WTC11 (cell line): Measurements from ENCODE around the gene HAGHL. TPM values are rescaled to one million over a fixed set of nuclear protein-coding genes. Genes with fewer than 3 reads are reported as not detected.
A peak's percentile ranks its signal among the peaks of the same experiment; 100 is the strongest.

Experiments used
- CREB1 ChIP-seq: sonication (generic); formaldehyde crosslinking; IDR thresholded peaks from 2 replicates; pipeline ENCODE4 v1.8.0; 2023; ENCODE audit warnings: mild to moderate bottlenecking, missing genetic modification reagents
- ELF4 ChIP-seq: sonication (generic); formaldehyde crosslinking; IDR thresholded peaks from 2 replicates; pipeline ENCODE4 v1.8.1; 2022; ENCODE audit warnings: low read depth, mild to moderate bottlenecking, moderate library complexity, missing genetic modification reagents
- ETV6 ChIP-seq: sonication (generic); formaldehyde crosslinking; IDR thresholded peaks from 2 replicates; pipeline ENCODE4 v1.8.1; 2022; ENCODE audit warnings: mild to moderate bottlenecking, missing genetic modification reagents
- FOXK1 ChIP-seq: sonication (generic); formaldehyde crosslinking; IDR thresholded peaks from 2 replicates; pipeline ENCODE4 v1.8.0; 2022; ENCODE audit warnings: mild to moderate bottlenecking, moderate library complexity, missing genetic modification reagents
- FOXP1 ChIP-seq: sonication (generic); formaldehyde crosslinking; IDR thresholded peaks from 2 replicates; pipeline ENCODE4 v1.8.0; 2022; ENCODE audit warnings: missing genetic modification reagents, mild to moderate bottlenecking, moderate library complexity, borderline replicate concordance
- HMGA2 ChIP-seq: fragments of 250-450 bp; sonication (Bioruptor Pico); IDR thresholded peaks from 2 replicates; pipeline ENCODE4 v1.4.0; 2021; ENCODE audit warnings: mild to moderate bottlenecking, moderate library complexity
- KAT7 ChIP-seq: sonication (generic); formaldehyde crosslinking; IDR thresholded peaks from 2 replicates; pipeline ENCODE4 v1.8.1; 2023; ENCODE audit warnings: missing genetic modification reagents, mild to moderate bottlenecking, borderline replicate concordance
- NR2C2 ChIP-seq: sonication (generic); formaldehyde crosslinking; IDR thresholded peaks from 2 replicates; pipeline ENCODE4 v1.8.0; 2022; ENCODE audit warnings: mild to moderate bottlenecking, missing genetic modification reagents
- PRRX2 ChIP-seq: fragments of 250-450 bp; sonication (Bioruptor Pico); IDR thresholded peaks from 2 replicates; pipeline ENCODE4 v1.8.0; 2021; ENCODE audit warnings: mild to moderate bottlenecking
- RELA ChIP-seq: sonication (generic); formaldehyde crosslinking; IDR thresholded peaks from 2 replicates; pipeline ENCODE4 v1.8.1; 2022; ENCODE audit warnings: missing genetic modification reagents, mild to moderate bottlenecking, borderline replicate concordance
- RORB ChIP-seq: fragments of 250-450 bp; sonication (Bioruptor Pico); IDR thresholded peaks from 2 replicates; pipeline ENCODE4 v1.9.0; 2021; ENCODE audit warnings: mild to moderate bottlenecking
- SOX15 ChIP-seq: fragments of 250-450 bp; sonication (Bioruptor Pico); IDR thresholded peaks from 2 replicates; pipeline ENCODE4 v1.9.0; 2021; ENCODE audit warnings: mild to moderate bottlenecking
- TCF7 ChIP-seq: sonication (generic); formaldehyde crosslinking; IDR thresholded peaks from 2 replicates; pipeline ENCODE4 v1.8.0; 2022; ENCODE audit warnings: mild to moderate bottlenecking, low read depth, missing genetic modification reagents, moderate library complexity
- ZNF317 ChIP-seq: sonication (generic); formaldehyde crosslinking; IDR thresholded peaks from 2 replicates; pipeline ENCODE4 v1.8.1; 2023; ENCODE audit warnings: low read depth, mild to moderate bottlenecking, moderate library complexity, missing genetic modification reagents, borderline replicate concordance
- ZNF396 ChIP-seq: fragments of 250-450 bp; sonication (Bioruptor Pico); IDR thresholded peaks from 2 replicates; pipeline ENCODE4 v1.8.0; 2021; ENCODE audit warnings: mild to moderate bottlenecking, moderate library complexity, borderline replicate concordance
- ZNF423 ChIP-seq: fragments of 250-450 bp; sonication (Bioruptor Pico); IDR thresholded peaks from 2 replicates; pipeline ENCODE4 v2.1.2; 2022; ENCODE audit warnings: mild to moderate bottlenecking, moderate library complexity
- total RNA-seq: library from RNA; stranded (reverse); gene quantifications from 3 replicates; pipeline ENCODE4 v1.2.3, GENCODE V29; 2021
- TF ChIP-seq, protein P1 (sequence below): fragments of 250-450 bp; sonication (Bioruptor Pico); IDR thresholded peaks from 2 replicates; pipeline ENCODE4 v1.9.0; 2021; ENCODE audit warnings: mild to moderate bottlenecking, borderline replicate concordance
- TF ChIP-seq, protein P2 (sequence below): sonication (generic); formaldehyde crosslinking; conservative IDR thresholded peaks from 2 replicates; pipeline ENCODE4 v1.8.1; 2023; ENCODE audit warnings: mild to moderate bottlenecking, low read depth, missing genetic modification reagents, moderate library complexity
- TF ChIP-seq, protein P3 (sequence below): fragments of 250-450 bp; sonication (Bioruptor Pico); IDR thresholded peaks from 2 replicates; pipeline ENCODE4 v1.9.0; 2021; ENCODE audit warnings: moderate library complexity, mild to moderate bottlenecking, inconsistent platforms, borderline replicate concordance
- TF ChIP-seq, protein P4 (sequence below): sonication (generic); formaldehyde crosslinking; IDR thresholded peaks from 2 replicates; pipeline ENCODE4 v1.8.0; 2023; ENCODE audit warnings: mild to moderate bottlenecking, missing genetic modification reagents
- TF ChIP-seq, protein P5 (sequence below): sonication (generic); formaldehyde crosslinking; conservative IDR thresholded peaks from 2 replicates; pipeline ENCODE4 v1.8.1; 2022; ENCODE audit warnings: mild to moderate bottlenecking, missing genetic modification reagents
- TF ChIP-seq, protein P6 (sequence below): sonication (generic); formaldehyde crosslinking; IDR thresholded peaks from 2 replicates; pipeline ENCODE4 v1.8.0; 2022; ENCODE audit warnings: mild to moderate bottlenecking, missing genetic modification reagents
- TF ChIP-seq, protein P7 (sequence below): fragments of 250-450 bp; sonication (Bioruptor Pico); IDR thresholded peaks from 2 replicates; pipeline ENCODE4 v1.9.0; 2021; ENCODE audit warnings: mild to moderate bottlenecking

HAGHL gene
- total RNA-seq, 1 experiment from 2014 or later = 41.7 TPM

DNA sequence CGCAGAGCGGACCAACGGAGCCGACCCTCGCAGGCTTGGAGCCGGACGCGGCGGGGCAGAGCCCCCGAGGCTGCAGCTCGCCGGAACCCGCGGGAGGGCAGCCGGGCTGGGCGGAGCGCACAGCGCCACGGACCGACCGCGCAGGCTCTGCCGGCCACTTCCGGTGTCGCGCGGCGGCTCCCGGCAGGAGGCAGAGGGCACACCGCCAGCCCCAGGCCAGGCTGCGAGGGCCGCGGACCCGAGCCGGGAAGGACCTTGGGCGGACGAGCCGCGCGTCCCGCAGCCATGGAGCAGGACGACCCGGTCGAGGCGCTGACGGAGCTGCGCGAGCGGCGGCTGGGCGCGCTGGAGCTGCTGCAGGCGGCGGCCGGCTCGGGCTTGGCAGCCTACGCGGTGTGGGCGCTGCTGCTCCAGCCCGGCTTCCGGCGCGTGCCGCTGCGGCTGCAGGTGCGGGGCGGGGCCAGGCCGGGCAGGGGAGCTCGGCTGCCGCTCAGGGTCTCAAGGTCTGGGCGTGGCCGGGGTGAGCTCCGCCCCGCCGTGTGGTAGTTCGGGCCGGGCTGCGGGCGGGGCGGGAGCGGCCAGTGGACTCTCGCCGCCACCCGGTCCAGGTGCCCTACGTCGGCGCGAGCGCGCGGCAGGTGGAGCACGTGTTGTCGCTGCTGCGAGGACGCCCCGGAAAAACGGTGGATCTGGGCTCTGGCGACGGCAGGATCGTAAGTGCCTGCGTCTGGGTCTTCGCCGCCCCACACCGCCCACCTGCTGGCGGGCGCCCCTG lies 5.7 kb upstream of the HAGHL start, which contains the start of gene ANTKMT (continued):
- TF ChIP-seq, protein P1, sequence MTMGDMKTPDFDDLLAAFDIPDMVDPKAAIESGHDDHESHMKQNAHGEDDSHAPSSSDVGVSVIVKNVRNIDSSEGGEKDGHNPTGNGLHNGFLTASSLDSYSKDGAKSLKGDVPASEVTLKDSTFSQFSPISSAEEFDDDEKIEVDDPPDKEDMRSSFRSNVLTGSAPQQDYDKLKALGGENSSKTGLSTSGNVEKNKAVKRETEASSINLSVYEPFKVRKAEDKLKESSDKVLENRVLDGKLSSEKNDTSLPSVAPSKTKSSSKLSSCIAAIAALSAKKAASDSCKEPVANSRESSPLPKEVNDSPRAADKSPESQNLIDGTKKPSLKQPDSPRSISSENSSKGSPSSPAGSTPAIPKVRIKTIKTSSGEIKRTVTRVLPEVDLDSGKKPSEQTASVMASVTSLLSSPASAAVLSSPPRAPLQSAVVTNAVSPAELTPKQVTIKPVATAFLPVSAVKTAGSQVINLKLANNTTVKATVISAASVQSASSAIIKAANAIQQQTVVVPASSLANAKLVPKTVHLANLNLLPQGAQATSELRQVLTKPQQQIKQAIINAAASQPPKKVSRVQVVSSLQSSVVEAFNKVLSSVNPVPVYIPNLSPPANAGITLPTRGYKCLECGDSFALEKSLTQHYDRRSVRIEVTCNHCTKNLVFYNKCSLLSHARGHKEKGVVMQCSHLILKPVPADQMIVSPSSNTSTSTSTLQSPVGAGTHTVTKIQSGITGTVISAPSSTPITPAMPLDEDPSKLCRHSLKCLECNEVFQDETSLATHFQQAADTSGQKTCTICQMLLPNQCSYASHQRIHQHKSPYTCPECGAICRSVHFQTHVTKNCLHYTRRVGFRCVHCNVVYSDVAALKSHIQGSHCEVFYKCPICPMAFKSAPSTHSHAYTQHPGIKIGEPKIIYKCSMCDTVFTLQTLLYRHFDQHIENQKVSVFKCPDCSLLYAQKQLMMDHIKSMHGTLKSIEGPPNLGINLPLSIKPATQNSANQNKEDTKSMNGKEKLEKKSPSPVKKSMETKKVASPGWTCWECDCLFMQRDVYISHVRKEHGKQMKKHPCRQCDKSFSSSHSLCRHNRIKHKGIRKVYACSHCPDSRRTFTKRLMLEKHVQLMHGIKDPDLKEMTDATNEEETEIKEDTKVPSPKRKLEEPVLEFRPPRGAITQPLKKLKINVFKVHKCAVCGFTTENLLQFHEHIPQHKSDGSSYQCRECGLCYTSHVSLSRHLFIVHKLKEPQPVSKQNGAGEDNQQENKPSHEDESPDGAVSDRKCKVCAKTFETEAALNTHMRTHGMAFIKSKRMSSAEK = no peak
- peak; percentile 47; the same call in 1 of the 2 replicates for TF ChIP-seq KAT7
- TF ChIP-seq ZNF423 (CRISPR knock-in tag) = peak; percentile 68
- TF ChIP-seq, protein P2, sequence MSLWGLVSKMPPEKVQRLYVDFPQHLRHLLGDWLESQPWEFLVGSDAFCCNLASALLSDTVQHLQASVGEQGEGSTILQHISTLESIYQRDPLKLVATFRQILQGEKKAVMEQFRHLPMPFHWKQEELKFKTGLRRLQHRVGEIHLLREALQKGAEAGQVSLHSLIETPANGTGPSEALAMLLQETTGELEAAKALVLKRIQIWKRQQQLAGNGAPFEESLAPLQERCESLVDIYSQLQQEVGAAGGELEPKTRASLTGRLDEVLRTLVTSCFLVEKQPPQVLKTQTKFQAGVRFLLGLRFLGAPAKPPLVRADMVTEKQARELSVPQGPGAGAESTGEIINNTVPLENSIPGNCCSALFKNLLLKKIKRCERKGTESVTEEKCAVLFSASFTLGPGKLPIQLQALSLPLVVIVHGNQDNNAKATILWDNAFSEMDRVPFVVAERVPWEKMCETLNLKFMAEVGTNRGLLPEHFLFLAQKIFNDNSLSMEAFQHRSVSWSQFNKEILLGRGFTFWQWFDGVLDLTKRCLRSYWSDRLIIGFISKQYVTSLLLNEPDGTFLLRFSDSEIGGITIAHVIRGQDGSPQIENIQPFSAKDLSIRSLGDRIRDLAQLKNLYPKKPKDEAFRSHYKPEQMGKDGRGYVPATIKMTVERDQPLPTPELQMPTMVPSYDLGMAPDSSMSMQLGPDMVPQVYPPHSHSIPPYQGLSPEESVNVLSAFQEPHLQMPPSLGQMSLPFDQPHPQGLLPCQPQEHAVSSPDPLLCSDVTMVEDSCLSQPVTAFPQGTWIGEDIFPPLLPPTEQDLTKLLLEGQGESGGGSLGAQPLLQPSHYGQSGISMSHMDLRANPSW (CRISPR knock-in tag) = peak; percentile 97; the same call in 1 of the 2 replicates
- peak; percentile 43; the same call in 1 of the 2 replicates for TF ChIP-seq TCF7 (CRISPR knock-in tag)
- TF ChIP-seq FOXK1 = peak; percentile 85
- TF ChIP-seq RORB (CRISPR knock-in tag) = no peak
- TF ChIP-seq, protein P3, sequence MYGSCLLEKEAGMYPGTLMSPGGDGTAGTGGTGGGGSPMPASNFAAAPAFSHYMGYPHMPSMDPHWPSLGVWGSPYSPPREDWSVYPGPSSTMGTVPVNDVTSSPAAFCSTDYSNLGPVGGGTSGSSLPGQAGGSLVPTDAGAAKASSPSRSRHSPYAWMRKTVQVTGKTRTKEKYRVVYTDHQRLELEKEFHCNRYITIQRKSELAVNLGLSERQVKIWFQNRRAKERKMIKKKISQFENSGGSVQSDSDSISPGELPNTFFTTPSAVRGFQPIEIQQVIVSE = no peak
- peak; percentile 77; the same call in 1 of the 2 replicates for TF ChIP-seq ZNF317 (CRISPR knock-in tag)
- peak; percentile 93; the same call in 1 of the 2 replicates for TF ChIP-seq RELA (CRISPR knock-in tag)
- no peak for TF ChIP-seq PRRX2 (CRISPR knock-in tag)
- no peak for TF ChIP-seq HMGA2 (CRISPR knock-in tag)
- no peak for TF ChIP-seq SOX15 (CRISPR knock-in tag)
- TF ChIP-seq ZNF396 (CRISPR knock-in tag) = no peak
- TF ChIP-seq, protein P4, sequence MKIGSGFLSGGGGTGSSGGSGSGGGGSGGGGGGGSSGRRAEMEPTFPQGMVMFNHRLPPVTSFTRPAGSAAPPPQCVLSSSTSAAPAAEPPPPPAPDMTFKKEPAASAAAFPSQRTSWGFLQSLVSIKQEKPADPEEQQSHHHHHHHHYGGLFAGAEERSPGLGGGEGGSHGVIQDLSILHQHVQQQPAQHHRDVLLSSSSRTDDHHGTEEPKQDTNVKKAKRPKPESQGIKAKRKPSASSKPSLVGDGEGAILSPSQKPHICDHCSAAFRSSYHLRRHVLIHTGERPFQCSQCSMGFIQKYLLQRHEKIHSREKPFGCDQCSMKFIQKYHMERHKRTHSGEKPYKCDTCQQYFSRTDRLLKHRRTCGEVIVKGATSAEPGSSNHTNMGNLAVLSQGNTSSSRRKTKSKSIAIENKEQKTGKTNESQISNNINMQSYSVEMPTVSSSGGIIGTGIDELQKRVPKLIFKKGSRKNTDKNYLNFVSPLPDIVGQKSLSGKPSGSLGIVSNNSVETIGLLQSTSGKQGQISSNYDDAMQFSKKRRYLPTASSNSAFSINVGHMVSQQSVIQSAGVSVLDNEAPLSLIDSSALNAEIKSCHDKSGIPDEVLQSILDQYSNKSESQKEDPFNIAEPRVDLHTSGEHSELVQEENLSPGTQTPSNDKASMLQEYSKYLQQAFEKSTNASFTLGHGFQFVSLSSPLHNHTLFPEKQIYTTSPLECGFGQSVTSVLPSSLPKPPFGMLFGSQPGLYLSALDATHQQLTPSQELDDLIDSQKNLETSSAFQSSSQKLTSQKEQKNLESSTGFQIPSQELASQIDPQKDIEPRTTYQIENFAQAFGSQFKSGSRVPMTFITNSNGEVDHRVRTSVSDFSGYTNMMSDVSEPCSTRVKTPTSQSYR = peak; percentile 94
- peak; percentile 97 for TF ChIP-seq FOXP1
- TF ChIP-seq, protein P5, sequence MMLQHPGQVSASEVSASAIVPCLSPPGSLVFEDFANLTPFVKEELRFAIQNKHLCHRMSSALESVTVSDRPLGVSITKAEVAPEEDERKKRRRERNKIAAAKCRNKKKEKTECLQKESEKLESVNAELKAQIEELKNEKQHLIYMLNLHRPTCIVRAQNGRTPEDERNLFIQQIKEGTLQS (CRISPR knock-in tag) = no peak
- TF ChIP-seq CREB1 (CRISPR knock-in tag) = peak; percentile 92
- TF ChIP-seq, protein P6, sequence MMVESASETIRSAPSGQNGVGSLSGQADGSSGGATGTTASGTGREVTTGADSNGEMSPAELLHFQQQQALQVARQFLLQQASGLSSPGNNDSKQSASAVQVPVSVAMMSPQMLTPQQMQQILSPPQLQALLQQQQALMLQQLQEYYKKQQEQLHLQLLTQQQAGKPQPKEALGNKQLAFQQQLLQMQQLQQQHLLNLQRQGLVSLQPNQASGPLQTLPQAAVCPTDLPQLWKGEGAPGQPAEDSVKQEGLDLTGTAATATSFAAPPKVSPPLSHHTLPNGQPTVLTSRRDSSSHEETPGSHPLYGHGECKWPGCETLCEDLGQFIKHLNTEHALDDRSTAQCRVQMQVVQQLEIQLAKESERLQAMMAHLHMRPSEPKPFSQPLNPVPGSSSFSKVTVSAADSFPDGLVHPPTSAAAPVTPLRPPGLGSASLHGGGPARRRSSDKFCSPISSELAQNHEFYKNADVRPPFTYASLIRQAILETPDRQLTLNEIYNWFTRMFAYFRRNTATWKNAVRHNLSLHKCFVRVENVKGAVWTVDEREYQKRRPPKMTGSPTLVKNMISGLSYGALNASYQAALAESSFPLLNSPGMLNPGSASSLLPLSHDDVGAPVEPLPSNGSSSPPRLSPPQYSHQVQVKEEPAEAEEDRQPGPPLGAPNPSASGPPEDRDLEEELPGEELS = peak; percentile 89
- peak; percentile 79 for TF ChIP-seq NR2C2 (CRISPR knock-in tag)
- TF ChIP-seq, protein P7, sequence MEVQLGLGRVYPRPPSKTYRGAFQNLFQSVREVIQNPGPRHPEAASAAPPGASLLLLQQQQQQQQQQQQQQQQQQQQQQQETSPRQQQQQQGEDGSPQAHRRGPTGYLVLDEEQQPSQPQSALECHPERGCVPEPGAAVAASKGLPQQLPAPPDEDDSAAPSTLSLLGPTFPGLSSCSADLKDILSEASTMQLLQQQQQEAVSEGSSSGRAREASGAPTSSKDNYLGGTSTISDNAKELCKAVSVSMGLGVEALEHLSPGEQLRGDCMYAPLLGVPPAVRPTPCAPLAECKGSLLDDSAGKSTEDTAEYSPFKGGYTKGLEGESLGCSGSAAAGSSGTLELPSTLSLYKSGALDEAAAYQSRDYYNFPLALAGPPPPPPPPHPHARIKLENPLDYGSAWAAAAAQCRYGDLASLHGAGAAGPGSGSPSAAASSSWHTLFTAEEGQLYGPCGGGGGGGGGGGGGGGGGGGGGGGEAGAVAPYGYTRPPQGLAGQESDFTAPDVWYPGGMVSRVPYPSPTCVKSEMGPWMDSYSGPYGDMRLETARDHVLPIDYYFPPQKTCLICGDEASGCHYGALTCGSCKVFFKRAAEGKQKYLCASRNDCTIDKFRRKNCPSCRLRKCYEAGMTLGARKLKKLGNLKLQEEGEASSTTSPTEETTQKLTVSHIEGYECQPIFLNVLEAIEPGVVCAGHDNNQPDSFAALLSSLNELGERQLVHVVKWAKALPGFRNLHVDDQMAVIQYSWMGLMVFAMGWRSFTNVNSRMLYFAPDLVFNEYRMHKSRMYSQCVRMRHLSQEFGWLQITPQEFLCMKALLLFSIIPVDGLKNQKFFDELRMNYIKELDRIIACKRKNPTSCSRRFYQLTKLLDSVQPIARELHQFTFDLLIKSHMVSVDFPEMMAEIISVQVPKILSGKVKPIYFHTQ (CRISPR knock-in tag) = no peak
- TF ChIP-seq ETV6 (CRISPR knock-in tag) = peak; percentile 85
- peak; percentile 94; the same call in 1 of the 2 replicates for TF ChIP-seq ELF4 (CRISPR knock-in tag)
